OCI-LY1 (cell line): ENCODE data around the gene TMEFF2.

ENCODE experiments used
- H2AFZ ChIP-seq: fragments of 200-600 bp; sonication (generic), shearing (Covaris generic); 2 replicates; pipeline ENCODE4 v1.6.0; 2014; ENCODE audit warnings: antibody characterized with exemption, mild to moderate bottlenecking, low read length
- H3F3A ChIP-seq: fragments of 200-600 bp; sonication (generic), shearing (Covaris generic); 2 replicates; pipeline ENCODE4 v1.6.0; 2014; ENCODE audit warnings: mild to moderate bottlenecking, antibody characterized with exemption, low read length, moderate library complexity; ENCODE audit not compliant: insufficient read depth
- H3K27ac ChIP-seq: fragments of 200-600 bp; sonication (generic); 2 replicates; pipeline ENCODE4 v1.5.1; 2014; ENCODE audit warnings: low read length, mixed run types, mild to moderate bottlenecking, low read depth; ENCODE audit not compliant: poor library complexity, severe bottlenecking
- H3K27me3 ChIP-seq: fragments of 200-600 bp; sonication (generic); 2 replicates; pipeline ENCODE4 v1.6.0; 2014; ENCODE audit warnings: antibody characterized with exemption, mild to moderate bottlenecking, low read length, moderate library complexity; ENCODE audit not compliant: insufficient read depth
- H3K36me3 ChIP-seq: fragments of 200-600 bp; sonication (generic); 2 replicates; pipeline ENCODE4 v1.6.1; 2014; ENCODE audit warnings: mild to moderate bottlenecking, antibody characterized with exemption, low read length, moderate library complexity, mixed read lengths; ENCODE audit not compliant: insufficient read depth
- H3K4me1 ChIP-seq: fragments of 200-600 bp; sonication (generic); 2 replicates; pipeline ENCODE4 v1.5.1; 2014; ENCODE audit warnings: mild to moderate bottlenecking, low read length, moderate library complexity; ENCODE audit not compliant: insufficient read depth, severe bottlenecking
- H3K4me2 ChIP-seq: fragments of 200-600 bp; sonication (generic), shearing (Covaris generic); 2 replicates; pipeline ENCODE4 v1.6.1; 2014; ENCODE audit warnings: low read length
- H3K4me3 ChIP-seq: fragments of 200-600 bp; sonication (generic); 2 replicates; pipeline ENCODE4 v1.5.1; 2014; ENCODE audit warnings: low read length, low read depth, mild to moderate bottlenecking, mixed read lengths; ENCODE audit not compliant: poor library complexity, severe bottlenecking
- H3K79me2 ChIP-seq: fragments of 200-600 bp; shearing (Covaris generic); 2 replicates; pipeline ENCODE4 v1.6.1; 2016; ENCODE audit warnings: mixed run types, low read length, mixed read lengths; ENCODE audit not compliant: insufficient read depth
- H3K9ac ChIP-seq: fragments of 200-600 bp; sonication (generic), shearing (Covaris generic); 2 replicates; pipeline ENCODE4 v1.6.1; 2014; ENCODE audit warnings: mild to moderate bottlenecking, low read length, mixed read lengths
- H3K9me2 ChIP-seq: fragments of 200-600 bp; sonication (generic), shearing (Covaris generic); 2 replicates; pipeline ENCODE4 v1.6.1; 2014; ENCODE audit warnings: low read depth, mild to moderate bottlenecking, low read length, mixed read lengths
- H3K9me3 ChIP-seq: fragments of 200-600 bp; shearing (Covaris generic); 2 replicates; pipeline ENCODE4 v1.6.1; 2014; ENCODE audit warnings: low read length, mixed read lengths
- H4K20me1 ChIP-seq: fragments of 200-600 bp; sonication (generic), shearing (Covaris generic); 2 replicates; pipeline ENCODE4 v1.6.0; 2016; ENCODE audit warnings: mild to moderate bottlenecking, low read length; ENCODE audit not compliant: insufficient read depth
- EZH2 ChIP-seq: fragments of 200-600 bp; sonication (generic), shearing (Covaris generic); IDR thresholded peaks from 2 replicates; pipeline ENCODE4 v1.8.0; 2017; ENCODE audit warnings: borderline replicate concordance, mixed run types, mild to moderate bottlenecking, antibody characterized with exemption, low read length, moderate library complexity, mixed read lengths
- TF ChIP-seq, protein P1 (sequence below): fragments of 200-600 bp; sonication (generic), shearing (Covaris generic); IDR thresholded peaks from 2 replicates; pipeline ENCODE4 v1.5.1; 2017; ENCODE audit warnings: mild to moderate bottlenecking, antibody characterized with exemption, low read length, moderate library complexity, mixed read lengths

Gene TMEFF2

GRCh38 chr2:191938779-191939178 lies 256.0 kb downstream of the TMEFF2 start:
- TF ChIP-seq, protein P1, sequence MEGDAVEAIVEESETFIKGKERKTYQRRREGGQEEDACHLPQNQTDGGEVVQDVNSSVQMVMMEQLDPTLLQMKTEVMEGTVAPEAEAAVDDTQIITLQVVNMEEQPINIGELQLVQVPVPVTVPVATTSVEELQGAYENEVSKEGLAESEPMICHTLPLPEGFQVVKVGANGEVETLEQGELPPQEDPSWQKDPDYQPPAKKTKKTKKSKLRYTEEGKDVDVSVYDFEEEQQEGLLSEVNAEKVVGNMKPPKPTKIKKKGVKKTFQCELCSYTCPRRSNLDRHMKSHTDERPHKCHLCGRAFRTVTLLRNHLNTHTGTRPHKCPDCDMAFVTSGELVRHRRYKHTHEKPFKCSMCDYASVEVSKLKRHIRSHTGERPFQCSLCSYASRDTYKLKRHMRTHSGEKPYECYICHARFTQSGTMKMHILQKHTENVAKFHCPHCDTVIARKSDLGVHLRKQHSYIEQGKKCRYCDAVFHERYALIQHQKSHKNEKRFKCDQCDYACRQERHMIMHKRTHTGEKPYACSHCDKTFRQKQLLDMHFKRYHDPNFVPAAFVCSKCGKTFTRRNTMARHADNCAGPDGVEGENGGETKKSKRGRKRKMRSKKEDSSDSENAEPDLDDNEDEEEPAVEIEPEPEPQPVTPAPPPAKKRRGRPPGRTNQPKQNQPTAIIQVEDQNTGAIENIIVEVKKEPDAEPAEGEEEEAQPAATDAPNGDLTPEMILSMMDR, result no peak
- no peak for TF ChIP-seq EZH2
- H4K20me1 ChIP-seq, result no peaks in the 10 kb centered on the region
- H3K9me2 ChIP-seq, result no peaks in the 10 kb centered on the region
- no peak overlapping the region for H3K27ac ChIP-seq
- H3F3A ChIP-seq, result no peaks in the 10 kb centered on the region
- H3K9me3 ChIP-seq, result no peaks in the 10 kb centered on the region
- no peaks in the 10 kb centered on the region for H3K36me3 ChIP-seq
- H3K79me2 ChIP-seq, result no peaks in the 10 kb centered on the region
- H3K27me3 ChIP-seq, result no peaks in the 10 kb centered on the region
- no peak overlapping the region for H2AFZ ChIP-seq
- no peaks in the 10 kb centered on the region for H3K4me1 ChIP-seq
- H3K9ac ChIP-seq, result no peak overlapping the region
- no peak overlapping the region for H3K4me3 ChIP-seq
- no peak overlapping the region for H3K4me2 ChIP-seq

- Histone ChIP-seq H3K4me1 (no peaks in the 10 kb centered on the region), H3K4me2 (no peak overlapping the region), H4K20me1 (no peaks in the 10 kb centered on the region), H3K36me3 (no peaks in the 10 kb centered on the region), H2AFZ (no peak overlapping the region), H3K27ac (no peak overlapping the region), H3K9ac (no peak overlapping the region), H3K27me3 (no peaks in the 10 kb centered on the region), H3K79me2 (no peaks in the 10 kb centered on the region), H3K9me3 (no peaks in the 10 kb centered on the region), H3F3A (no peaks in the 10 kb centered on the region), H3K4me3 (no peak overlapping the region), H3K9me2 (no peaks in the 10 kb centered on the region)
- TF ChIP-seq, protein P1, result no peak
- TF ChIP-seq EZH2, result no peak
Observed at GRCh38 chr2:191936882-191937405, 257.8 kb downstream of the TMEFF2 start.

DNA sequence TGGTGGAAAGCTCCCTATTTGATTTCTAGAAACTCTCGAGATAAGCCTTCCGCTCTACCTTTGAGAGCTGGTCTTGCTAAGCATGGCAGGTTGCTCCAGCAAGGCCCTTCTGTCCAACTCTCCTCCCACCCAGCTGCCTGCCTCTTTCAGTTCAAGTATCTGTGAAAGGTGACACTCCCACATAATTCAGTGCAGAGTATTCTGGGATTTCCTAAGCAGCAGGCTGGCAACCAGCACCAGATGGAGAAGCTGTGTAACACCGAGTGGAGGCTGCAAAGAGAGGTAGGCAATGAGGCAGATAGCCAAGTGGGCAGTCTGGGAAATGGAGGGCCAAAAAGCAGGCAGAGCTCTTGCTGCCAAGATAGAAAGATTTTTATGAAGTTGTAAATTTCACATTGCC lies 259.5 kb downstream of the TMEFF2 start:
- no peak overlapping the region for H2AFZ ChIP-seq
- no peak overlapping the region for H3K9ac ChIP-seq
- H3K36me3 ChIP-seq, result no peaks in the 10 kb centered on the region

More for the DNA sequence above, 259.5 kb downstream of the TMEFF2 start:
- Histone ChIP-seq H3K4me2 (no peak overlapping the region), H3K79me2 (no peaks in the 10 kb centered on the region), H3K9me3 (no peaks in the 10 kb centered on the region), H3K27me3 (no peaks in the 10 kb centered on the region), H4K20me1 (no peaks in the 10 kb centered on the region), H3K27ac (no peak overlapping the region), H3K9me2 (no peaks in the 10 kb centered on the region), H3K4me1 (no peaks in the 10 kb centered on the region), H3K4me3 (no peak overlapping the region), H3F3A (no peaks in the 10 kb centered on the region)
- TF ChIP-seq EZH2, result no peak
- TF ChIP-seq, protein P1, result no peak
